HL-60/S4 (cell line): Measurements from ENCODE around the gene BAG1.

ENCODE experiments used
- in situ Hi-C: fragments of 300-500 bp; cut with MboI; formaldehyde crosslinking; loops from 2 replicates; pipeline ENCODE4 v1.14.3; 2022; ENCODE audit warnings: low sequenced_read_pairs

The BAG1 gene

GRCh38 chr9:33225319-33226147 lies 39.0 kb downstream of the BAG1 start:
- in situ Hi-C loops: loop anchor here (25.0 kb wide), 1 partner anchor 663 kb away; the partner anchor contains the start of genes NDUFB6, SMIM27 and TOPORS

DNA sequence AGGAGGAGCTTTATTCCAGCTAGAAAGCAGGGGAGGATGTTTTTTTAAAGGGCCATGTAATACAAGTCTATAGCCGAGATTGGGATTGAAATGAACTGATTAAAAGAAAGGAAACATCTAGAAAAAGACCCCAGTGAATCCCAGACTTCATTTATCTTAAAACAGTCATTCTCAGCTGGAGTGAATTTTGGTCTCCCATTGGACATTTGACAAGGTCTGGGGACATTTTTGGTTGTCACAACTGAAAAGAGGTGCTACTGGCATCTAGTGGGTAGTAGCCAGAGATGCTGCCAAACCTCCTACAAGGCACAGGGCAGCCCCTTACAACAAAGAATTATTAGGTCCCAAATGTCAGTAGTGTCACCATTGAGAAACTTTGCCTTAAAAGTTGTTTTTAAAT lies 40.8 kb downstream of the BAG1 start:
- in situ Hi-C loops: loop anchor here (5.0 kb wide), 1 partner anchor 141 kb away; no protein-coding TSS in a partner anchor

DNA sequence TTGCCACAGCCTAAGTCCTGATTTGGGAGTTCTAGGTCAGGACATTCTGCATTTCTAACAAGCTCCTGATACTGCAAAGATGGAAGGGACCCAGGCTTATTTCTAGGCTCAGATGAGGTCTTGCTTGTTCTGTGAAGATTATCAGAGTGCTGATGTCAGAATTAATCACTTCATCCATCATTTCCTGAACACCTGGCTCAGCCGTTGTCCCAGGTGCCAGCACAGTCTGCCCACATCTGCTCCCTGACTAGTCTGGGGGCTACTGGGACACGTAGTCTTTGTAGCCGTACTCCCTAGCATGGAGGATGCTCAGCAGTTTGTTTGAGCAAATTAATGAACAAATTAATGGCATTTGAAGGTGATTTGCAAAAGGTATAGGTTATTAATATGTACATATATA lies 42.5 kb downstream of the BAG1 start:
- in situ Hi-C loops: loop anchor here (5.0 kb wide), 1 partner anchor 140 kb away; no protein-coding TSS in a partner anchor

- in situ Hi-C loops: loop anchor here (5.0 kb wide), 1 partner anchor 139 kb away; no protein-coding TSS in a partner anchor
These were observed 43.0 kb downstream of the BAG1 start for GRCh38 chr9:33221568-33221884.

DNA sequence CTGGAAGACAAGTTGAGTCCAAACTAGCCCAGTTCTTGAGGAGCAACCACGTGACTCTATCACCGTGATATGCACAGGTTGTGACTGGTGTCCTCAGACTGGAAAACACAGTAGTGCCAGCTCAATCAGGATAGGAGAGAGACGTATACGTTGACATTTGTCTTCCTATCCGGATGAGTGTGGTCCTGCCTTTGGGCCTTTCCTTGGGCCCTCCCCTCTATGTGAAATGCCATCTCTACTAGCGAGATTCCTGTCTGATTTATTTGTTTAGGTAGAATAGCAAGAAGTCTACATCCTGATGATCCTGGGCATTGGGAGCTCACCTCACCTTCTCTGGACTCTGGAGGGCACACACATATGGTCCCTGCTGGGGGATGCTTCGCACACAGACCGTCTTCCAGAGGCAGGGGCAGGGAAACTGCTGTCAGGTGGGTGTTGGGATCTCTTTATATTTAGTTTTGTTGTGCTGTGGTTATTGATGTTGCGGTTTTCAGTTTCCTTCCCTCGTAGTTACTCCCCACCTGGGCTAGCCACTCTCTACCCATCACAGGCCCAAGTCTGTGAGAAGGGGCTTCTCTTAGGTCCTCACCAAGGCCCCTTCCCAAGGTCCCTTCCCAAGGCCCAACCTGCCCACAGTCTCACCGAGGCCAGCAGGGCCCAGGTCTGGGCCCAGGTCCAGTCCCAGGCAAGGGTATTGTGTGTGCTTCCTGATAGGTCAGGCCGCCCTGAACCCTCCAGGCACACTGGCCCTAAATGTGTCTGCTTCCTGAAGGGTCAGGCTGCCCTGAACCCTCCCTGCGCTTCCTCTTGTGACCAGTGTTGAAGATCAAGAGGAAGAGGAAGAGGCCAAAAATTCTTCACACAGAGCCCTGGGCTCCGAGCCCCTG lies 43.6 kb downstream of the BAG1 start:
- in situ Hi-C loops: loop anchor here (5.0 kb wide), 1 partner anchor 139 kb away; no protein-coding TSS in a partner anchor

GRCh38 chr9:33211695-33212393 lies 52.7 kb downstream of the BAG1 start:
- in situ Hi-C loops: no loop called here

- in situ Hi-C loops: no loop called here
These were observed 54.3 kb downstream of the BAG1 start for GRCh38 chr9:33210006-33210715.

- in situ Hi-C loops: no loop called here
These were observed 55.1 kb downstream of the BAG1 start for GRCh38 chr9:33209394-33209793.

DNA sequence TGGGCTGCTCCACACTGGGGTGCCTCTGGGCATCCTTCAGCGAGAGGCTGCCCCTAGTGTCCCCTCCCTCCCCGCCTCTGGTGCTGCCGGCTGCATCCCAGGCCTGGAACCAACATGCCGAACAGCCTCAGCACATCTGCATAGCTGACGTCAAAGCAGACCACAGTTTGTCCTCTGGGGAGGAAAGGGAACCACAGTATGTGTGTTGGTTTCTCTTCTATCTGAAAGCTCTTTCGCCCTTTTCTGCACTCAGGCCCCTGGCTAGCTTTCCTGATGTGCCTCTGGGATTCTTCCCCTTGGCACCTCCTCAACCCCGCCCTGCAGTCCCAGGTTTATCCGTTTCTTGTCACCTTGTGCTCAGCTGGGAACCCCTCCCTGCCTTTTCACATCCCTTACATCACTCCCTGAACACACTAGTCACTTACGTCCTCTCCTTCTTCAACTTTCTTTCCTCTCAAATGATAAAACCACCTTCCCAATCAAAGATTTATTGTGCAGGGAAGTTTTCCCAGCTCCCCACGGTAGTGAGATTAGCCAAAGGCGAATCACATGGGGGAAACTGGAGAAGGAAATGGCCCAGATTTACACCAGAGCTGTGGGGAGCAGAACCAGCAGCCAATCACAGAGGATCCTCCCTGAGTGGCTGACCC lies 61.8 kb downstream of the BAG1 start:
- in situ Hi-C loops: no loop called here
